Psoas muscle (tissue), 8 donors: ENCODE data around the gene BCORL1. TPM values are rescaled to one million over a fixed set of nuclear protein-coding genes. Genes with fewer than 3 reads are reported as not detected.

Experiments used
- ATAC-seq, 4 donors: fragments of 200-7000 bp; cut with Tn5 transposase; one replicate each; pipeline ENCODE4 v1.9.1; 2020; ENCODE audit warnings: moderate library complexity in 3 of 4, mild to moderate bottlenecking in 2 of 4
- DNase-seq, 2 donors: peaks; one replicate each; pipeline ENCODE4 v3.0.0-alpha.2; 2020
- H3K27ac ChIP-seq: fragments of 200-600 bp; one replicate; pipeline ENCODE4 v1.8.0; 2022
- H3K27me3 ChIP-seq, 3 donors: fragments of 200-600 bp in 1 of 3; one replicate each; pipeline versions ENCODE4 v1.6.1 to v1.8.0; 2013 to 2022; ENCODE audit warnings: low read length in 2 of 3, mild to moderate bottlenecking in 2 of 3, moderate library complexity in 1 of 3; ENCODE audit not compliant: insufficient read depth in 3 of 3
- H3K36me3 ChIP-seq, 2 donors: fragments of 200-600 bp in 1 of 2; one replicate each; pipeline versions ENCODE4 v1.6.1 to v1.8.0; 2013 to 2022; ENCODE audit warnings: low read depth in 1 of 2, mild to moderate bottlenecking in 1 of 2, moderate library complexity in 1 of 2; ENCODE audit not compliant: insufficient read depth in 1 of 2
- H3K4me1 ChIP-seq: fragments of 200-600 bp; one replicate; pipeline ENCODE4 v1.8.0; 2022
- H3K4me3 ChIP-seq: fragments of 200-600 bp; one replicate; pipeline ENCODE4 v1.8.0; 2022; ENCODE audit warnings: mild to moderate bottlenecking
- H3K9me3 ChIP-seq: fragments of 200-600 bp; one replicate; pipeline ENCODE4 v1.8.0; 2022
- whole genome bisulfite sequencing, 3 donors: extraction: QIAGEN DNeasy Blood & Tissue Kit; methylation state at CpG; one replicate each; pipeline versions ENCODE4 v1.1.6 to v1.1.7; 2013; 5-methylcytosine and 5-hydroxymethylcytosine counted together
- intact Hi-C, 2 donors: fragments of 100-400 bp; cut with DNase I; formaldehyde crosslinking; loops; one replicate each; pipeline versions ENCODE4 v1.11.0 to v1.14.2; 2022
- polyA plus RNA-seq, 3 donors: library from polyadenylated mRNA; stranded (reverse); fragments of 200-250 nt; gene quantifications; one replicate each; pipeline ENCODE4 v1.2.3, GENCODE V29; 2013
- total RNA-seq, 4 donors: library from RNA; stranded (reverse); fragmentation: NEBNext Ultra II Directional in 2 of 4; extraction: Animal tissue kit (Norgen Biotek cat#: 25700) in 2 of 4; gene quantifications; one replicate each; pipeline versions ENCODE4 v1.2.1 to v1.2.4, GENCODE V29; 2021 to 2023
- TF ChIP-seq, protein P1 (sequence below): fragments of 200-600 bp; IDR thresholded peaks from one replicate; pipeline ENCODE4 v1.8.0; 2022; ENCODE audit warnings: antibody characterized with exemption
- donor health status: healthy with polysubstance abuse.
- donor health status: DM: no; HTN: no; CAD: no; lungs with moderate emphysema.
- donor health status: Bipolar disorder and iron deficiency.
- donor health status: healthy.
- donor health status: DM: yes; HTN: yes; CAD: no.
- donor health status: DM: no; HTN: no; CAD: no.
- donor health status: DM: no; HTN: no; CAD: no.
- donor health status: DM: yes; HTN: yes; CAD: no.

BCORL1 gene
- total and polyA plus RNA-seq, 7 donors = 0.96 to 6.2 (median 4.5) TPM

DNA sequence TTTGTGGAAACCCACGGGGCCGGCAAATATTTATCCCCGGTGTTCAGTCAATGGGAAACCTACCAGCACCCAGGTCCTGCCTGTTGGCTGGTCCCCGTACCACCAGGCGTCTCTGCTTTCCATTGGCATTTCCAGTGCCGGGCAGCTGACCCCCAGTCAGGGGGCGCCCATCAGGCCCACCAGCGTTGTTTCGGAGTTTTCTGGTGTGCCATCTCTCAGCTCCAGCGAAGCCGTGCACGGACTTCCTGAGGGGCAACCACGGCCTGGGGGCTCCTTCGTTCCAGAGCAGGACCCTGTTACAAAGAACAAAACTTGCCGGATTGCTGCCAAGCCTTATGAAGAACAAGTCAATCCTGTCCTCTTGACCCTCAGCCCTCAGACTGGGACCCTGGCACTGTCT lies 32.7 kb downstream of the BCORL1 start:
- no peak for ATAC-seq
- no peak overlapping the region for H3K27ac ChIP-seq

DNA sequence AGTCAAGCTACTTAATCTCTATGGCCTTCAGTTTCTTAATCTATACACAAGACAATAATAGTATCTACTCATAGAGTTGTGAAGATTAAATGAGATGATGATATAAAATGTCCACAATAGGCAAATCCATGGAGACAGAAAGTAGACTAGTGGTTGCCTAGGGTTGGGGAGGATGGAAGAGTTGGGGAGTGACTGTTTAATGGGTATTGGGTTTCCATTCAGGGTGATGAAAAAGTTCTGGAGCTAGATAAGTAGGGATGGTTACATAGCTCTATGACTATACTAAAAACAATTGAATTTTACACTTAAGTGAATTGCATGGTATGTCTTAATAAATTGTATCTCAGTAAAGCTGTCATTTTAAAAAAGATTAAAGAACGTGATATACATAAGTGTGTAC lies 35.7 kb downstream of the BCORL1 start:
- WGBS, 3 donors = 82 to 96% (median 92%) methylated on average over 1 of the region's 1 CpG
- DNase-seq (no peak), ATAC-seq (no peak)
- Histone ChIP-seq H3K27ac (no peak overlapping the region), H3K9me3 (no peaks in the 10 kb centered on the region), H3K27me3 (no peaks in the 10 kb centered on the region), H3K4me3 (no peak overlapping the region), H3K4me1 (no peaks in the 10 kb centered on the region), H3K36me3 (peaks cover 0 to 34% of the 10 kb centered on the region in 2 donors)
- TF ChIP-seq, protein P1, sequence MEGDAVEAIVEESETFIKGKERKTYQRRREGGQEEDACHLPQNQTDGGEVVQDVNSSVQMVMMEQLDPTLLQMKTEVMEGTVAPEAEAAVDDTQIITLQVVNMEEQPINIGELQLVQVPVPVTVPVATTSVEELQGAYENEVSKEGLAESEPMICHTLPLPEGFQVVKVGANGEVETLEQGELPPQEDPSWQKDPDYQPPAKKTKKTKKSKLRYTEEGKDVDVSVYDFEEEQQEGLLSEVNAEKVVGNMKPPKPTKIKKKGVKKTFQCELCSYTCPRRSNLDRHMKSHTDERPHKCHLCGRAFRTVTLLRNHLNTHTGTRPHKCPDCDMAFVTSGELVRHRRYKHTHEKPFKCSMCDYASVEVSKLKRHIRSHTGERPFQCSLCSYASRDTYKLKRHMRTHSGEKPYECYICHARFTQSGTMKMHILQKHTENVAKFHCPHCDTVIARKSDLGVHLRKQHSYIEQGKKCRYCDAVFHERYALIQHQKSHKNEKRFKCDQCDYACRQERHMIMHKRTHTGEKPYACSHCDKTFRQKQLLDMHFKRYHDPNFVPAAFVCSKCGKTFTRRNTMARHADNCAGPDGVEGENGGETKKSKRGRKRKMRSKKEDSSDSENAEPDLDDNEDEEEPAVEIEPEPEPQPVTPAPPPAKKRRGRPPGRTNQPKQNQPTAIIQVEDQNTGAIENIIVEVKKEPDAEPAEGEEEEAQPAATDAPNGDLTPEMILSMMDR = no peak
- intact Hi-C loops = no loop called here

More for the DNA sequence above, 32.7 kb downstream of the BCORL1 start:
- 84 to 99% (median 91%) methylated on average over 11 to 15 of the region's 15 CpGs for WGBS, 3 donors
- Histone ChIP-seq H3K4me1 (no peaks in the 10 kb centered on the region), H3K27me3 (no peaks in the 10 kb centered on the region), H3K36me3 (peaks cover 0 to 20% of the 10 kb centered on the region in 2 donors), H3K4me3 (no peak overlapping the region), H3K9me3 (no peaks in the 10 kb centered on the region)
- TF ChIP-seq, protein P1 = no peak
- no peak for DNase-seq
- intact Hi-C loops = no loop called here

DNA sequence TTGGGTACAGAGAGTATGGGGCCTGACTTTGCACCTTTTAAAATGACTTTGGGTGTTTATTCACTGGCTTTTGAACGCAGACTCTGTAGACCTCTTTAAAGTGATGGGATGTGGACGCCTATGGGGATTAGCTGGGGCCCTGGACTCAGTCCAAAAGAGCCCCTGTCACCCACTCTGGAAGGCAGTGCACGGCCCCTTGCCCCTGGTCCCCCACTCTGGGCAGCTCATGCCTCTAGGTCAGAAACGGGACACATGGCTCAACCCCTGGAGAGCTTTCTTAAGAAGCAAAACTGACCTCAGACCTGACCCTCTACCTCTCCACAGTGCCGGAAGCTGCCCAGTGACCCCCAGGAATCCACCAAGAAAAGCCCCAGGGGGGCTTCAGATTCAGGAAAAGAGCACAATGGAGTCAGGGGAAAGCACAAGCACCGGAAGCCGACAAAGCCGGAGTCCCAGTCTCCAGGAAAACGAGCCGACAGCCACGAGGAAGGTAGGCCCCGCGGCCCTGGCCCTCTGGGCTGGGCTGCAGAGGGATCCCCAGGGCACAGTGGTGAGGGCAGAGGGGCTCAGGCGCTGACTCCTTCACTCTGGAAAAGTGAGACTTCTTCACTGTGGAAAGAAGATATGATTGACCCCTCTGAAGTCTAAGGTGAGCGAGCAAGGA lies 38.4 kb downstream of the BCORL1 start:
- no peak overlapping the region for H3K27ac ChIP-seq
- no peaks in the 10 kb centered on the region for H3K4me1 ChIP-seq
- no peaks in the 10 kb centered on the region for H3K9me3 ChIP-seq
- H3K36me3 ChIP-seq = peaks cover 0 to 34% of the 10 kb centered on the region in 2 donors
- no peaks in the 10 kb centered on the region for H3K27me3 ChIP-seq
- TF ChIP-seq, protein P1 = no peak
- whole genome bisulfite sequencing, 3 donors = 66 to 68% (median 68%) methylated on average over 14 to 15 of the region's 15 CpGs
- no peak overlapping the region for H3K4me3 ChIP-seq
- no peak for DNase-seq
- intact Hi-C loops = no loop called here
- ATAC-seq = no peak

DNA sequence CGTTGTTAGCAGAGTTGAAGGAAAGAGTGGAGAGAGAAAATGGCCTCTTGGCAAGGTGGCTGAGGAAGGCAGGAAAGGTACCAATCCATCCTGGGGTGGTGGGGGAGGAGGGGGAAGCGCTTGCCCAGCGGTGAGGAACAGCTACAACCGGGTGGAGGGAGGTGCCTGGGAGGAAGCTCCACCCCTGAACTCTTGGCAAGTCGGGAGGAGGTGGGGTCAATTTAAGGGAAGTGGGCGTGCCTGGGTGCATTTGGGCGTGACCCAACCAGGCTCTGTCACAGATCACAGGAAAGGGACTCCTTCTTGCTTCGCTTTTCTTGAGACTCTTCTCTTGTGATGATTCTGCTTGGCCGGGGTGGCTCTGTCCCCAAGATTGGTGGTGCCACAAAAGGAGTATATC lies 41.7 kb downstream of the BCORL1 start:
- H3K36me3 ChIP-seq = peaks cover 0 to 57% of the 10 kb centered on the region in 2 donors
- TF ChIP-seq, protein P1 = no peak
- 33 to 56% (median 40%) methylated on average over 8 to 9 of the region's 9 CpGs for WGBS, 3 donors
- no peaks in the 10 kb centered on the region for H3K27me3 ChIP-seq
- DNase-seq (peak; percentile 73 to 85), ATAC-seq (peak; percentile 57 to 79 (median 74))
- intact Hi-C loops = no loop called here
- H3K9me3 ChIP-seq = no peaks in the 10 kb centered on the region
- no peak overlapping the region for H3K27ac ChIP-seq
- no peak overlapping the region for H3K4me3 ChIP-seq
- no peaks in the 10 kb centered on the region for H3K4me1 ChIP-seq

DNA sequence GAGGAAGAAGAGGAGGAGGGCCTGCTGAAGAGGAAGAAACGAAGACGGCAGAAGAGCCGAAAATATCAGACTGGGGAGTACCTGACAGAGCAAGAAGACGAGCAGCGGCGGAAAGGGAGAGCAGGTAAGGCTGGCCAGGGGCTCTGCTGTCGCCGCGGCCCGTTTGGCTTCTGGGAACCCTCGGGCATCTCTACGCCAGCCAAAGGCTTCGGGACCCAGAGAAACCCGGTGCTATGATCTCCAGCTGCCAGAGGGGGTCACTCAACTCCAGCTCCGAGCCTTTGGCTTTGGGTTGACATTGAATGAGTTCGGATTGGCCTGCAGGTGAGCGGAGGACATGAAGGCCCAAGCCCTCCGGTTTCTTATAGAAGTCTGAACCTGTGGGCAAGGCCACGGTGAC lies 42.8 kb downstream of the BCORL1 start:
- H3K27me3 ChIP-seq = no peaks in the 10 kb centered on the region
- H3K4me3 ChIP-seq = no peak overlapping the region
- peaks cover 0 to 68% of the 10 kb centered on the region in 2 donors for H3K36me3 ChIP-seq
- intact Hi-C loops = loop anchor here in 1 of 2 donors (5.0 kb wide), 1 partner anchor 98 kb away; no protein-coding TSS in a partner anchor
- WGBS, 3 donors = 69 to 79% (median 78%) methylated on average over 14 to 19 of the region's 19 CpGs
- no peak for DNase-seq
- no peak overlapping the region for H3K27ac ChIP-seq
- TF ChIP-seq, protein P1 = no peak
- no peaks in the 10 kb centered on the region for H3K9me3 ChIP-seq
- H3K4me1 ChIP-seq = no peaks in the 10 kb centered on the region
- ATAC-seq = no peak
